Measurements from ENCODE around the gene PLEKHA1. TPM values are rescaled to one million over a fixed set of nuclear protein-coding genes. Genes with fewer than 3 reads are reported as not detected.

The PLEKHA1 gene
- total RNA-seq, 1 donor from 2014 or later = 41.9 TPM

DNA sequence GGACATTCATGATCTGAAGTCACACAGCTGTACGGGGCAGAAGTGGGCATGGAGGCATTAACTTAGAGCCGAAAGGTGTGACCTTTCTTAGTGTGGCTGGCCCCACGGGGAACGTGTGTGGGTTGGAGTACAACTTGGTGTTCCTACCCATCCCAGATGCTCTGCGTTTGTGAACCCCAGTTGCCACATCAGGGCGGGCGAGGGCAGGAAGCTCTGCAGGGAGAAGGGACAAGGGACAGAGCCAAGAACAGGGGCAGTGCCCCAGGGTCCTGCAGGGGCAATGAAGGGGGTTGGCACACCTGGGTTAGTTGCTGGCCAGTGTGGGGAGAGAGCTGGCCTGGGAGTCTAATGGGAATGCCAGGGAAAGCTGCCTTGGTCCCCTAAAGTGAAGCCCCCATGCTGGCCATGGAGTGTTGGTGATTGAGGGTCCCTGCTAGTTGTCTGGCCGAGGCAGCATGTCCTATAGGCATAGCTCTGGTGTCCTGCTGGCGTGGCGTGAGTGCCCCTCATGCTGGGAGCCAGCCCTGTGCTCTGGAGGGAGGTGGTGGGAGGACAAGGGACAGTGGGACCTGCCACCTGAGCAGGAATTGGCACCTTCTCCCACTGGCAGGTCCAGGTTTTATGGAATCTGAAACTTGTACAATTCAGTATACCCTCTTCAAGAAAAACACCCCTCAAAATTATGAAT lies 105.8 kb downstream of the PLEKHA1 start:
- no peak for DNase-seq (ENCODE audit: low spot score)

DNA sequence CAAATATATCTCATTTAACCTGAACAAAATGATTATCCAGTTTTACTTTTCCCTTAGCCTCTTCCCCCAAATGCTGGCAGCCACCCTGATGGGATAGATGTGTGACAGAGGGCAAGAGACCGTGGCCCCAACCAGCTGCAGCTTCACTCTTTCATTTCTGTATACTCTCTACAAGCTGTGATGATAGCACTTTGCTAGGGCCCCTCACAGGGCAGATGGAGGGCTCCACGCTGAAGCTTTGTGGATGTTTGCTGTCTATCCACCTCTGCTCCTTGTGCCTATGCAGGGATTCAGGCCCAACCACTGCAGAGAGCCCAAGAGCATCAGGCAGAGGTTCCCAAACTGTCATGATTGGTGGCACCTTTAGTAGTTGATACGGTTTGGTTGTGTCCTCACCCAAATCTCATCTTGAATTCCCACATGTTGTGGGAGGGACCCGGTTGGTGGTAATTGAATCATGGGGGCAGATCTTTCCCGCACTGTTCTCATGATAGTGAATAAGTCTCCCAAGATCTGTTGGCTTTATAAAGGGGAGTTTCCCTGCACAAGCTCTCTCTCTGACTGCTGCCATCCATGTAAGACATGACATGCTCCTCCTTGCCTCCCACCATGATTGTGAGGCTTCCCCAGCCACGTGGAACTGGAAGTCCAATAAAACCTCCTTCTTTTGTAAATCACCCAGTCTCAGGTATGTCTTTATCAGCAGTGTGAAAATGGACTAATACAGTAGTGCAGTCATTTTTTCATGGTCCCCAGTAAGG lies 107.0 kb downstream of the PLEKHA1 start:
- DNase-seq (ENCODE audit: low spot score) = no peak

Other genes with a start within 250 kb of the PLEKHA1 start
- 51.2 TPM for gene BTBD16, start 103.4 kb upstream of the PLEKHA1 start, total RNA-seq
- gene ARMS2, start 79.9 kb downstream of the PLEKHA1 start, total RNA-seq = not detected
- gene HTRA1, start 86.8 kb downstream of the PLEKHA1 start, total RNA-seq = 55.2 TPM
- 1.5 TPM for gene DMBT1, start 186.0 kb downstream of the PLEKHA1 start, total RNA-seq

Data from ureter (tissue), 1 donor.